Measurements from ENCODE around the gene SDK2. TPM values are rescaled to one million over a fixed set of nuclear protein-coding genes. Genes with fewer than 3 reads are reported as not detected.

Gene SDK2
- total RNA-seq, 1 donor from 2014 or later, result 31.8 TPM

DNA sequence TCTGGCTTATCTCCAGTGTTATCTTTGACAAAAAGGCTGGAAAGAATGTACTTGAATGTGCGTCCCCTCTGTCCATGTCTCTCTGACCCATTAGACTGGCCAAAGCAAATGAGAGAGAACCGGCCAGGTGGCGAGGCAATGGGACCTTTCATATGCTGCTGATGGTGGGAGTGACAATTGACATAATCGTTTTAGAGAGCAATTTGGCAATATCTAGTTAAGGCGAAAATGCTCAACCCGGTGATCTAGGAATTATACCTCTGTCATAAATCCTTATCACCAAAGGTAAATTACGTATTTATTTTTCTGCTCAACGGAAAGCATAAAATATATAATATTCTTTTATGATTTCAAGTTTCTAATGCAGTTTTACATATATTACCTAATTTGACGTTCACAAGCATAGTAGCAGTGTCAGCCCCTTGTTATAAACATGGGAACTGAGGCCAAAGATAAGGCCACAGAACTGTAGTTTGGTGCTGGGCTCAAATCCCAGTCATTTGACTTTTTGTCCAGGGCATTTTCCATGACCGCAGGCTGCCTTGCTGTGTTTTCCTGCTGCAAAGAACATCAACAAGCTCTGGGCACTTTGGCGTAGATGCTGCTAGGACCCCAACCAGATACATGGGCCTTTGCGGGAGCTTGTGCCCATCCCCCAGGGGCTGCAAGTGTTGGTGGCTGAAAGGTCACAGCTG is 14.7 kb upstream of the SDK2 start:
- peaks cover 11% of the 10 kb centered on the region for H3K9me3 Mint-ChIP-seq
- no peak for DNase-seq (ENCODE audit: low spot score in 2 of 2, unreplicated experiment in 2 of 2)
- no peak overlapping the region for H3K4me3 Mint-ChIP-seq
- no peak overlapping the region for H3K27ac Mint-ChIP-seq
- no peaks in the 10 kb centered on the region for H3K4me1 Mint-ChIP-seq
- H3K36me3 Mint-ChIP-seq, result no peaks in the 10 kb centered on the region
- TF ChIP-seq, protein P1, sequence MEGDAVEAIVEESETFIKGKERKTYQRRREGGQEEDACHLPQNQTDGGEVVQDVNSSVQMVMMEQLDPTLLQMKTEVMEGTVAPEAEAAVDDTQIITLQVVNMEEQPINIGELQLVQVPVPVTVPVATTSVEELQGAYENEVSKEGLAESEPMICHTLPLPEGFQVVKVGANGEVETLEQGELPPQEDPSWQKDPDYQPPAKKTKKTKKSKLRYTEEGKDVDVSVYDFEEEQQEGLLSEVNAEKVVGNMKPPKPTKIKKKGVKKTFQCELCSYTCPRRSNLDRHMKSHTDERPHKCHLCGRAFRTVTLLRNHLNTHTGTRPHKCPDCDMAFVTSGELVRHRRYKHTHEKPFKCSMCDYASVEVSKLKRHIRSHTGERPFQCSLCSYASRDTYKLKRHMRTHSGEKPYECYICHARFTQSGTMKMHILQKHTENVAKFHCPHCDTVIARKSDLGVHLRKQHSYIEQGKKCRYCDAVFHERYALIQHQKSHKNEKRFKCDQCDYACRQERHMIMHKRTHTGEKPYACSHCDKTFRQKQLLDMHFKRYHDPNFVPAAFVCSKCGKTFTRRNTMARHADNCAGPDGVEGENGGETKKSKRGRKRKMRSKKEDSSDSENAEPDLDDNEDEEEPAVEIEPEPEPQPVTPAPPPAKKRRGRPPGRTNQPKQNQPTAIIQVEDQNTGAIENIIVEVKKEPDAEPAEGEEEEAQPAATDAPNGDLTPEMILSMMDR (IDR thresholded peaks at IDR 0.05; ENCODE audit: unreplicated experiment), result no peak
- peaks cover 39% of the 10 kb centered on the region for H3K27me3 Mint-ChIP-seq (ENCODE audit: low read depth)

DNA sequence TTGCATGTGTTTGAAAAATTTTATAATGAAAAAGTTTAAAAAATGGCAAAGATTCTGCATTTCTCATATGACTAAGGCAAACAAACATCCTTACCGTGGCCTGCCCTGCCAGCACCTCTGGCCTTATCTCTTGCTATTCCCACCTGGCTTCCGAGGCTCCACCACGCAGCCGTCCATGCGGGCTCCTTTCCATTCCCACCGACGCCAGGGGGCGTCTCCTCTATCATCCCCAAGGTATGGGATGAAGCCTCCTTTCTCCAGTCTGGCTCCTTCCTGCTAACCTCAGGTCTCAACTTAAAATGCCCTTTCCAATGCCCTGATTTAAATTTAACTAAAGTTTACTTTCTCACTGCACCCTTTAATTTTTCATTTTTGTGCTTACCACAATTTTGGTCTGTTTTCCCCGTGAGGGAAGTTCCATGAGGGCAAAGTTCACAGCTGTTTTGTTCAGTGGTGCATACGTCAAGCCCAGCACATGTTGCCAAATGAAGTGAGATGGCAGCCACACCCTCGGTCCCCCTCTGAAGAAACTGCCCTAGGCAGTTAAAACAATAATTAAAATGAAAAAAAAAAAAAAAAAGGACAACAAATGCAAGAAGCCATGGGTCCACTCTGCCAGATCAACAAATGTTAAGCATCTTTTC is 13.3 kb upstream of the SDK2 start:
- DNase-seq (ENCODE audit: low spot score in 2 of 2, unreplicated experiment in 2 of 2), result peak in 1 of 2 experiments; percentile 72
- no peak overlapping the region for H3K4me3 Mint-ChIP-seq
- H3K9me3 Mint-ChIP-seq, result peaks cover 19% of the 10 kb centered on the region
- peaks cover 29% of the 10 kb centered on the region for H3K27me3 Mint-ChIP-seq (ENCODE audit: low read depth)
- no peaks in the 10 kb centered on the region for H3K4me1 Mint-ChIP-seq
- no peaks in the 10 kb centered on the region for H3K36me3 Mint-ChIP-seq
- TF ChIP-seq, protein P1 (IDR thresholded peaks at IDR 0.05; ENCODE audit: unreplicated experiment), result peak; percentile 36
- H3K27ac Mint-ChIP-seq, result no peak overlapping the region

DNA sequence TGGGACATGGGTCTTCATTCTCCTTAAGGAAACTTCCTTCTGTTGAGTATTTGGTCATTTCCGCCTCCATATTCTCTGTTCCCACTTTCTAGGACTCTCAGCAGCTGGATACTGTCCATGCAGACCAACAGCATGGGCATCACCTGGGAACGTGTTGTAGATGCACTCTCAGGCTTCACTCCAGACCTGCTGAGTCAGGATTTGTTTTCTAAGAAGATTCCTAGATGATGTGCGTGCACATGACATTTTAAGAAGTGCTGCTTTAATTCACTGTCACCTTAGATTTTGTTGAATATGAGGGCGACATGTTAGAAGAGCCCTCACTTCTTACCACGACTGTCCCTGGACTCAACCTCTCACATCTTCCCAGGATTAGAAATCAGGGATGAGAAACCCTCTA is 10.0 kb upstream of the SDK2 start:
- H3K4me3 Mint-ChIP-seq, result no peak overlapping the region
- H3K4me1 Mint-ChIP-seq, result no peaks in the 10 kb centered on the region
- H3K27ac Mint-ChIP-seq, result no peak overlapping the region
- DNase-seq (ENCODE audit: low spot score in 2 of 2, unreplicated experiment in 2 of 2), result no peak
- no peaks in the 10 kb centered on the region for H3K36me3 Mint-ChIP-seq
- peaks cover 19% of the 10 kb centered on the region for H3K9me3 Mint-ChIP-seq
- peaks cover 14% of the 10 kb centered on the region for H3K27me3 Mint-ChIP-seq (ENCODE audit: low read depth)
- TF ChIP-seq, protein P1 (IDR thresholded peaks at IDR 0.05; ENCODE audit: unreplicated experiment), result no peak

DNA sequence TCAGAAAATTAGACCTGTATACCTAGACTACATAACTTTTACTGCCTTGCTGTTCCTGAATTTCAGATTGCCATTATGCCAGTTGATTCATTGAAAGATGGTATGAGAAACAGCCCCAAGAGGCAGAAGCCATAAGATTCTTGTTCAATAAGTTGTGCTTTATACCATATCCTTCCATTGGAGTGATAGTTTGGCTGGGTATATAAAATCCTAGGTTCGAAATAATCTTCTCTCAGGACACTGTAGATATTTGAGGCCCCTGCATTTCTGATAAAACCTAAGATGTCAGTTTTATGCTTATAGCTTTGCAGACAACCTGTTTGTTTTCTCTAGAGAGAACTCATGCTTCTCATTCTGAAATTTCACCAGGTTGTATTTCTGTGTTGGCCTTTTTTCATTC is 9.6 kb upstream of the SDK2 start:
- peaks cover 19% of the 10 kb centered on the region for H3K9me3 Mint-ChIP-seq
- H3K27me3 Mint-ChIP-seq (ENCODE audit: low read depth), result peaks cover 16% of the 10 kb centered on the region
- no peaks in the 10 kb centered on the region for H3K36me3 Mint-ChIP-seq
- no peaks in the 10 kb centered on the region for H3K4me1 Mint-ChIP-seq
- H3K27ac Mint-ChIP-seq, result no peak overlapping the region
- no peak for DNase-seq (ENCODE audit: low spot score in 2 of 2, unreplicated experiment in 2 of 2)
- TF ChIP-seq, protein P1 (IDR thresholded peaks at IDR 0.05; ENCODE audit: unreplicated experiment), result no peak
- no peak overlapping the region for H3K4me3 Mint-ChIP-seq

DNA sequence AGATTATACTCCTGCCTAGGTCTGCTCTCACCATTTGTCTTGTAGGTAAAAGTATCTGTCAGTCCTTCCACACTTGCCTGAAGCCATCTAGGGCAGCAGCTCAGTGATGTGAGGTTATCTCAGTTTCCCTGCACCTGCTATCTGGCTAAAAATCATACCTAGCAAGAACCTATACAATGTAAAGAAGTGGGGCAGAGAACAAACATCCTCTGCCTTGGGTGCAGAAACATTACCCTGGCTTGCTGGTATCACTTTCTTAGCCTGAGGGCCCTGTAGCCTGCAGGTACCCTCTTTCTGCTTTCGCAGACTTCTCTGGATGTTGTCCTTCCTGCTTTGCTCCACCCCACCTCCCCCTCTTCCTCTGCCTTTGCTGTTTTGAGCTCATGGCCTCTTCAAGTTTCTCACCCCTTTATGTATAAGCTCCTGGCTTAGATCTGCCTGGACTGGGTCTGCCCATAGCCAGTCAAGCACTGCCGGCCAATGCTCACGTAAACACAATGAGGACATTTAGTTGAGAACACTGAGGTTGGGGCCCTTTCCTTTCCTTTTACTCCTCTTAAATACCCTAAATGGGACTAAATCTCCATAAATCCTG is 8.7 kb upstream of the SDK2 start:
- Mint-ChIP-seq H3K4me1 (no peaks in the 10 kb centered on the region), H3K4me3 (no peak overlapping the region), H3K27me3 (ENCODE audit: low read depth) (peaks cover 24% of the 10 kb centered on the region), H3K27ac (no peak overlapping the region), H3K36me3 (no peaks in the 10 kb centered on the region), H3K9me3 (peaks cover 19% of the 10 kb centered on the region)
- TF ChIP-seq, protein P1 (IDR thresholded peaks at IDR 0.05; ENCODE audit: unreplicated experiment), result no peak
- peak in 1 of 2 experiments; percentile 2 for DNase-seq (ENCODE audit: low spot score in 2 of 2, unreplicated experiment in 2 of 2)

Measured in mesothelial cell of epicardium (in vitro differentiated cells).